Karpas-422 (cell line): Measurements from ENCODE around the gene SMOC1. TPM values are rescaled to one million over a fixed set of nuclear protein-coding genes. Genes with fewer than 3 reads are reported as not detected.

Experiments
- DNase-seq: peaks from one replicate; pipeline ENCODE4 v3.0.0-alpha.2; 2015
- H2AFZ ChIP-seq: fragments of 200-600 bp; sonication (generic); 2 replicates; pipeline ENCODE4 v1.6.1; 2014; ENCODE audit warnings: antibody characterized with exemption, low read length, mixed read lengths
- H3K27ac ChIP-seq: fragments of 200-600 bp; sonication (generic); 2 replicates; pipeline ENCODE4 v1.5.1; 2014; ENCODE audit warnings: mild to moderate bottlenecking, low read length, moderate library complexity
- H3K27me3 ChIP-seq: fragments of 200-600 bp; sonication (generic); 2 replicates; pipeline ENCODE4 v1.6.1; 2014; ENCODE audit warnings: low read length, mixed read lengths
- H3K36me3 ChIP-seq: fragments of 200-600 bp; sonication (generic); 2 replicates; pipeline ENCODE4 v1.6.1; 2014; ENCODE audit warnings: low read length, mixed read lengths; ENCODE audit not compliant: insufficient read depth
- H3K4me1 ChIP-seq: fragments of 200-600 bp; sonication (generic); 2 replicates; pipeline ENCODE4 v1.6.1; 2014; ENCODE audit warnings: mild to moderate bottlenecking, low read length, mixed read lengths
- H3K4me2 ChIP-seq: fragments of 200-600 bp; sonication (generic); 2 replicates; pipeline ENCODE4 v1.6.1; 2014; ENCODE audit warnings: low read length, low read depth, mild to moderate bottlenecking; ENCODE audit not compliant: poor library complexity, severe bottlenecking
- H3K4me3 ChIP-seq: fragments of 200-600 bp; sonication (generic); 2 replicates; pipeline ENCODE4 v1.5.1; 2014; ENCODE audit warnings: mild to moderate bottlenecking, antibody characterized with exemption, low read length, mixed read lengths
- H3K79me2 ChIP-seq: fragments of 200-600 bp; sonication (generic); 2 replicates; pipeline ENCODE4 v1.6.1; 2014; ENCODE audit warnings: mild to moderate bottlenecking, low read length, mixed read lengths
- H3K9ac ChIP-seq: fragments of 200-600 bp; sonication (generic); 2 replicates; pipeline ENCODE4 v1.6.0; 2014; ENCODE audit warnings: low read length
- H3K9me2 ChIP-seq: fragments of 200-600 bp; sonication (generic), shearing (Covaris generic); replicated peaks from 2 replicates; pipeline ENCODE4 v1.6.0; 2014; ENCODE audit warnings: mild to moderate bottlenecking, low read length, moderate library complexity; ENCODE audit not compliant: insufficient read depth
- H3K9me3 ChIP-seq: fragments of 300-700, 200-600 bp; sonication (generic); 2 replicates; pipeline ENCODE4 v1.6.1; 2014; ENCODE audit warnings: low read length, mixed read lengths
- H4K20me1 ChIP-seq: fragments of 200-600 bp; sonication (generic); 2 replicates; pipeline ENCODE4 v1.6.1; 2014; ENCODE audit warnings: mild to moderate bottlenecking, antibody characterized with exemption, low read length, low read depth; ENCODE audit not compliant: insufficient read depth
- total RNA-seq: library from RNA; depleted of rRNA; stranded (reverse); fragments of >200 nt; shearing (Covaris generic); gene quantifications from 2 replicates; pipeline ENCODE4 v1.2.3, GENCODE V29; 2014; ENCODE audit warnings: low replicate concordance

Gene SMOC1
- total RNA-seq, 1 experiment from 2014 or later, result not detected

DNA sequence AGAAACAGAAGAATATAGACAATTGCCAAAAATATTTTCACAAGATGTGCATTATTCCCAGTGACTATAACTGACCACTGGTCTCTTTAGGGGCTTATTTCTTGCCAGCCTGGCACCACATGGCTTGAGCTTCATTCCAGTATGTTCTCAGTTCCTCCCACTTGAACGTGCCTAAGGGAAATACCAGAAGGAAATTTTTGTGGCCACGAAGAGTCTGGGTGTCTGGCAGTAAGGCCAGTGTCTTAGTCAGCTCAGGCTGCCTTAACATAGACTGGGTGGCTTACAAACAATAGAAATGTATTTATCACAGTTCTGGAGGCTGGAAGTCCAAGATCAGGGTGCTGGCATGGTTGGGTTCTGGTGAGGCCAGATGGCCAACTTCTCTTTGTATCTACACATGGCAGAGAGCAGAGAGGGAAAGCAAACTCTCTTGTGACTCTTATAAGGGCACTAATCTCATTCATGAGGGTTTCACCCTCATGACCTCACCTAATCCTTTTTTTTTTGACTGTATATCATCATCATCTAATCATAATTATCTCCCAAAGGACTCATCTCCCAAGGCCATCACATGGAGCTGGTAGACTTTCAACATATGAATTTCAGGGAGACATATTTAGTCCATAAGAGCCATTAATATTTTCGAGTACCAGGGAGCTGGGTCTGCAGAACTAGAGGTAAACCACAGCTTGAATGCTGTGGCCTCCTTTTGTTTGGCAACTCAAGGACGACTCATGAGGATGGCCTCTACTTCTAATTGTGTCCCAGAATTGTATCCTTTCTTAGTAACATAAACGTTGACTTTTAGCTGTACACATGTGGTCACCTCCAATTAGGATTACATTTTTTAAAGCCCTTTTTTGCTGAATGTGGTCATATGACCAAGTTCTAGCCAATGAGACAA is 5.1 kb upstream of the SMOC1 start:
- no peaks in the 10 kb centered on the region for H3K9me2 ChIP-seq
- H3K4me2 ChIP-seq, result no peak overlapping the region
- H3K9ac ChIP-seq, result no peak overlapping the region
- no peaks in the 10 kb centered on the region for H3K27me3 ChIP-seq
- H3K4me1 ChIP-seq, result no peaks in the 10 kb centered on the region
- no peaks in the 10 kb centered on the region for H3K79me2 ChIP-seq
- no peak overlapping the region for H3K4me3 ChIP-seq
- H3K9me3 ChIP-seq, result no peaks in the 10 kb centered on the region
- H3K36me3 ChIP-seq, result no peaks in the 10 kb centered on the region
- no peak overlapping the region for H2AFZ ChIP-seq
- DNase-seq, result no peak
- no peak overlapping the region for H3K27ac ChIP-seq
- H4K20me1 ChIP-seq, result no peaks in the 10 kb centered on the region

GRCh38 chr14:69876221-69876847 is 2.9 kb upstream of the SMOC1 start:
- Histone ChIP-seq H4K20me1 (no peaks in the 10 kb centered on the region), H3K36me3 (no peaks in the 10 kb centered on the region), H3K4me2 (no peak overlapping the region), H2AFZ (no peak overlapping the region), H3K9me3 (no peaks in the 10 kb centered on the region), H3K9ac (no peak overlapping the region), H3K27ac (no peak overlapping the region), H3K27me3 (no peaks in the 10 kb centered on the region), H3K4me1 (no peaks in the 10 kb centered on the region), H3K9me2 (no peaks in the 10 kb centered on the region), H3K4me3 (no peak overlapping the region), H3K79me2 (no peaks in the 10 kb centered on the region)
- no peak for DNase-seq

GRCh38 chr14:69876848-69877306 is 2.3 kb upstream of the SMOC1 start:
- H3K4me2 ChIP-seq, result no peak overlapping the region
- H3K4me3 ChIP-seq, result no peak overlapping the region
- no peaks in the 10 kb centered on the region for H3K9me2 ChIP-seq
- no peak overlapping the region for H3K27ac ChIP-seq
- DNase-seq, result no peak
- H3K9me3 ChIP-seq, result no peaks in the 10 kb centered on the region
- H3K36me3 ChIP-seq, result no peaks in the 10 kb centered on the region
- no peaks in the 10 kb centered on the region for H3K27me3 ChIP-seq
- no peaks in the 10 kb centered on the region for H3K4me1 ChIP-seq
- no peaks in the 10 kb centered on the region for H3K79me2 ChIP-seq
- H4K20me1 ChIP-seq, result no peaks in the 10 kb centered on the region
- no peak overlapping the region for H3K9ac ChIP-seq
- no peak overlapping the region for H2AFZ ChIP-seq

- Histone ChIP-seq H3K9me2 (no peaks in the 10 kb centered on the region), H3K27ac (no peak overlapping the region), H3K27me3 (no peaks in the 10 kb centered on the region), H3K9ac (no peak overlapping the region), H3K4me1 (no peaks in the 10 kb centered on the region), H2AFZ (no peak overlapping the region), H3K36me3 (no peaks in the 10 kb centered on the region), H3K9me3 (no peaks in the 10 kb centered on the region), H3K79me2 (no peaks in the 10 kb centered on the region), H4K20me1 (no peaks in the 10 kb centered on the region), H3K4me2 (no peak overlapping the region), H3K4me3 (no peak overlapping the region)
- peak; percentile 74 for DNase-seq
Observed at GRCh38 chr14:69877492-69877891, 1.7 kb upstream of the SMOC1 start.

- Histone ChIP-seq H3K9me2 (no peaks in the 10 kb centered on the region), H3K9ac (no peak overlapping the region), H3K36me3 (no peaks in the 10 kb centered on the region), H3K27me3 (no peaks in the 10 kb centered on the region), H4K20me1 (no peaks in the 10 kb centered on the region), H3K27ac (no peak overlapping the region), H3K4me2 (no peak overlapping the region), H3K4me1 (no peaks in the 10 kb centered on the region), H2AFZ (no peak overlapping the region), H3K79me2 (no peaks in the 10 kb centered on the region), H3K9me3 (no peaks in the 10 kb centered on the region), H3K4me3 (no peak overlapping the region)
- no peak for DNase-seq
Observed at GRCh38 chr14:69878251-69878650, 965 bp upstream of the SMOC1 start.

DNA sequence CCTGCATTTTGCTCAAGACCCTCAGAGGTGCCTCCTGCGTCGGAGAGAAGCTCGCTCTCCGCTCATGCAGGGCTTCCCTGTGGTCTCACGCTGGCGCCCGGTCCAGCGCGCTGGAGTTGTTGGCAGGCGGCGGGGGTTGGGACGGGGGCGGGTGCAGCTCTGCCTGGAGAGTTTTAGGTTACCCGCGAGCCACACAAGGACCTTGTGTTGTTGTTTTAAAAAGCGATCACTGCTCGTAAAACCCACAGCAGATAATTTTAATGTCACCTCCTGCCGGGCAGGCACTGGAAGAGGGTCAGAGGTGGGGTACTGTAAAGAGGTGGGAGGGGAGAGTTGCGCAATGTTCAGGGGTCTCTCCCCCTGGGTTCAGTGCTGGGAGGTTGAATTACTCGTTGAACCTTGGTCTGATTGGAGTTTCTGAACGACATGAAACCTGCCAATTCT is 850 bp downstream of the SMOC1 start:
- Histone ChIP-seq H3K4me2 (no peak overlapping the region), H3K9me2 (no peaks in the 10 kb centered on the region), H3K79me2 (no peaks in the 10 kb centered on the region), H3K9me3 (no peaks in the 10 kb centered on the region), H3K9ac (no peak overlapping the region), H3K36me3 (no peaks in the 10 kb centered on the region), H3K4me1 (no peaks in the 10 kb centered on the region), H3K27me3 (no peaks in the 10 kb centered on the region), H3K4me3 (no peak overlapping the region), H4K20me1 (no peaks in the 10 kb centered on the region), H3K27ac (no peak overlapping the region), H2AFZ (no peak overlapping the region)
- DNase-seq, result no peak

DNA sequence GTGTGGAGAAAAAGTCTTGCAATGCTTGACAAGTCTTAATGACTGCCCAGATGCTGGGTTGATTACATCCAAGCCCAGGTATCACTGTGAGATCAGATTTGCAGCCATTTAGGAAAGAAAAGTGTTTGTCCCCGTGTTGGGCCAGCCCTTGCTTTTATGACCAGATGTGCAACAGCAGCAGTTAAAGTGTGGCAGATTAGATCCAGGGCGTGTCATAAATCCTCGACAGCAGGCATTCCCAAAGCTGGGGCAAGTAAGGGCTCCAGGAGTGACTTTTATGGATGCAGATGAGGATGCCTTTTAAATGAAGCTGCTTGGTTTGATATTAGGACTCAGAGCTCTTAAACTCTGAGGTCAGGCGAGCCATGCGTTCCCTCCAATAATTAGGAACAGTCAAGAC is 1.7 kb downstream of the SMOC1 start:
- no peaks in the 10 kb centered on the region for H3K79me2 ChIP-seq
- H3K4me2 ChIP-seq, result no peak overlapping the region
- H3K36me3 ChIP-seq, result no peaks in the 10 kb centered on the region
- DNase-seq, result no peak
- H3K9me3 ChIP-seq, result no peaks in the 10 kb centered on the region
- peaks cover under 1% of the 10 kb centered on the region for H3K4me1 ChIP-seq
- no peaks in the 10 kb centered on the region for H3K27me3 ChIP-seq
- no peak overlapping the region for H3K4me3 ChIP-seq
- H4K20me1 ChIP-seq, result no peaks in the 10 kb centered on the region
- no peak overlapping the region for H3K27ac ChIP-seq
- no peak overlapping the region for H2AFZ ChIP-seq
- H3K9me2 ChIP-seq, result no peaks in the 10 kb centered on the region
- H3K9ac ChIP-seq, result no peak overlapping the region

DNA sequence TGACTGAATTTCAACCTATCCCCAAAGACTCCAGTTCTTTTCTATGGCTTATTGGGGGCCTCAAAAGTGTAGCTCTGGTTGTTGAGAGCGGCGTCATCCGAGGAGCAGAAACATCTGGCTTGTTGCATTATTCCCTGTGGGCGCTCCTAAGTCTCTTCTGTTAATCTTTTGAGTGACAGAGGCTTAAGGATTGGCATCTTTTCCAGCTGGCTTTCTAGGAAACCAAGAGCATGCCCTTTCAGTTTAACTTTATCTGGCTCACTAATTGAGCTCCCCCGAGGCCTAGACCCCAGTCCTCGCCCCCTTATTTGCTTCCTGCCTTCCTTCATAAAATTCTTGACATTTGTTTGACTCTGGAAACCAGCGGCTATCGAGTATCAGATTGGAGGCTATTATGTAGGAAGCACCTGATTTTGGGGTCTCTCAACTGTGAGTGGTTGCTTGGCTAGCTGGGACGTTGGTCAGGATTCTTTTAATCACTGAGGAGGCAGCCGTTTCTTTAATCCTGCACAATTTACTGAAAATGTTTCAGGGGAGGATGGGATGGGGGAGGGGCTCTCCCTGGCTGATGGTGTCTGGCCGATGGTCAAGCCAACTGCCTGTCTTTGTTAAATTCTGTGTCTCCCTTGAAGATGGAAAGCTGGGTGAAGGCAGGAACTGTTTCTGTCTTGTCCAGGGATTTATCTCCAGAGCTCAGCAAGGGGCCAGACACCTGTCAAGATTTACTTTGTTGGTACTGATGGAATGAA is 3.1 kb downstream of the SMOC1 start:
- H3K27ac ChIP-seq, result no peak overlapping the region
- no peak for DNase-seq
- H3K4me2 ChIP-seq, result no peak overlapping the region
- H3K4me3 ChIP-seq, result no peak overlapping the region
- no peak overlapping the region for H3K9ac ChIP-seq
- no peaks in the 10 kb centered on the region for H3K9me2 ChIP-seq
- no peaks in the 10 kb centered on the region for H3K36me3 ChIP-seq
- no peaks in the 10 kb centered on the region for H3K9me3 ChIP-seq
- H4K20me1 ChIP-seq, result no peaks in the 10 kb centered on the region
- H3K4me1 ChIP-seq, result peaks cover 12% of the 10 kb centered on the region
- no peaks in the 10 kb centered on the region for H3K27me3 ChIP-seq
- H2AFZ ChIP-seq, result no peak overlapping the region
- no peaks in the 10 kb centered on the region for H3K79me2 ChIP-seq
